ENCODE results near the gene GPC6. TPM values are rescaled to one million over a fixed set of nuclear protein-coding genes. Genes with fewer than 3 reads are reported as not detected.

Gene GPC6
- total RNA-seq, 4 donors from 2014 or later: 6.7 to 67.2 (median 11.1) TPM

DNA sequence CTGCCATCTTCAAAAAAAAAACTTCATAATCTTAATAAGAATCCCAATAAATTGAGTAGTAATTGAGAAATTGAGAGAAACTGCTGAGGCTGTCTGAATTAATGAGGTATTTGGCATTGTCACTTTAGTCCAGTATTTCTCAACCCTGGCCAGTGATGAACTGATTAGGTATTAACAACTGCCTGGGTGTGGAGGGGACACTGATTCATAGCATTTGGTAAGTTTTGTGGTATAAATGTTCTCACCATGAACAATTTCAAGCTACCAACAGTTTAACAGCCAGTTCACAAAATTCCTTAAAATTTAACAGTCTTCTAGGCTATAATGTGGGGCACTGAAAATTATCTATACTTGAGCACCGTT is 18.3 kb downstream of the GPC6 start:
- intact Hi-C loops (cut with DNase I; ENCODE audit: low total_unique reads): no loop called here
- H3K27me3 ChIP-seq: no peaks in the 10 kb centered on the region
- peak overlapping the region in 1 of 2 donors; percentile 32 for H3K27ac ChIP-seq
- no peaks in the 10 kb centered on the region for H3K9me3 ChIP-seq
- no peaks in the 10 kb centered on the region for H3K4me1 ChIP-seq
- H3K4me3 ChIP-seq: no peak overlapping the region
- H3K36me3 ChIP-seq: no peaks in the 10 kb centered on the region
- no peak for TF ChIP-seq POLR2A (IDR thresholded peaks at IDR 0.05)
- TF ChIP-seq, protein P1, sequence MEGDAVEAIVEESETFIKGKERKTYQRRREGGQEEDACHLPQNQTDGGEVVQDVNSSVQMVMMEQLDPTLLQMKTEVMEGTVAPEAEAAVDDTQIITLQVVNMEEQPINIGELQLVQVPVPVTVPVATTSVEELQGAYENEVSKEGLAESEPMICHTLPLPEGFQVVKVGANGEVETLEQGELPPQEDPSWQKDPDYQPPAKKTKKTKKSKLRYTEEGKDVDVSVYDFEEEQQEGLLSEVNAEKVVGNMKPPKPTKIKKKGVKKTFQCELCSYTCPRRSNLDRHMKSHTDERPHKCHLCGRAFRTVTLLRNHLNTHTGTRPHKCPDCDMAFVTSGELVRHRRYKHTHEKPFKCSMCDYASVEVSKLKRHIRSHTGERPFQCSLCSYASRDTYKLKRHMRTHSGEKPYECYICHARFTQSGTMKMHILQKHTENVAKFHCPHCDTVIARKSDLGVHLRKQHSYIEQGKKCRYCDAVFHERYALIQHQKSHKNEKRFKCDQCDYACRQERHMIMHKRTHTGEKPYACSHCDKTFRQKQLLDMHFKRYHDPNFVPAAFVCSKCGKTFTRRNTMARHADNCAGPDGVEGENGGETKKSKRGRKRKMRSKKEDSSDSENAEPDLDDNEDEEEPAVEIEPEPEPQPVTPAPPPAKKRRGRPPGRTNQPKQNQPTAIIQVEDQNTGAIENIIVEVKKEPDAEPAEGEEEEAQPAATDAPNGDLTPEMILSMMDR (IDR thresholded peaks at IDR 0.05): no peak
- DNase-seq: no peak

DNA sequence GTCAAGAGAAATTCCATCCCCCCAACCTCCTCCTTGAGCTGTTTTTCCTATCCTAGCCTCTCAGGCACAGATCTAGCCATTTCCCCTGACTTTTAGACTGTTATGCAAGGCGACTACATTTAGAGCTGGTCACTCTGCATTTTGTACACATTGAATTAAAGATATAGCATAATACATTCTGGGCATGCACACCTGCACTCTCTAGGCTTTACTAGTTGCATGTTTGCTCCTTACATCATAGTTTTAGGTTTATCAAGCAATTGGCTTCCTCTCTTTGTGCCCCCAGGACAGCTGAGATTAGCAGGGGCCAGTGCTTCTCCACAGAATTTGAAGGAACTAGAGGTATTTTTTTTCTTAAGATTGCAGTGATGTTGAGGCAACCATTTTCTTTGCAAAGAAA is 19.5 kb downstream of the GPC6 start:
- intact Hi-C loops (cut with DNase I; ENCODE audit: low total_unique reads): no loop called here
- H3K36me3 ChIP-seq: no peaks in the 10 kb centered on the region
- TF ChIP-seq, protein P1 (IDR thresholded peaks at IDR 0.05): no peak
- TF ChIP-seq POLR2A (IDR thresholded peaks at IDR 0.05): no peak

GRCh38 chr13:93248627-93249047 is 22.0 kb downstream of the GPC6 start:
- Histone ChIP-seq H3K9me3 (no peaks in the 10 kb centered on the region), H3K4me1 (no peaks in the 10 kb centered on the region), H3K27me3 (no peaks in the 10 kb centered on the region), H3K4me3 (no peak overlapping the region), H3K27ac (no peak overlapping the region), H3K36me3 (no peaks in the 10 kb centered on the region)
- no peak for DNase-seq
- no peak for TF ChIP-seq POLR2A (IDR thresholded peaks at IDR 0.05)
- TF ChIP-seq, protein P1 (IDR thresholded peaks at IDR 0.05): no peak
- intact Hi-C loops (cut with DNase I; ENCODE audit: low total_unique reads): no loop called here

More for the DNA sequence above, 19.5 kb downstream of the GPC6 start:
- Histone ChIP-seq H3K4me1 (no peaks in the 10 kb centered on the region), H3K9me3 (no peaks in the 10 kb centered on the region), H3K27ac (no peak overlapping the region), H3K27me3 (no peaks in the 10 kb centered on the region), H3K4me3 (no peak overlapping the region)
- no peak for DNase-seq

GRCh38 chr13:93249364-93250306 is 23.0 kb downstream of the GPC6 start:
- no peaks in the 10 kb centered on the region for H3K36me3 ChIP-seq
- intact Hi-C loops (cut with DNase I; ENCODE audit: low total_unique reads): no loop called here

DNA sequence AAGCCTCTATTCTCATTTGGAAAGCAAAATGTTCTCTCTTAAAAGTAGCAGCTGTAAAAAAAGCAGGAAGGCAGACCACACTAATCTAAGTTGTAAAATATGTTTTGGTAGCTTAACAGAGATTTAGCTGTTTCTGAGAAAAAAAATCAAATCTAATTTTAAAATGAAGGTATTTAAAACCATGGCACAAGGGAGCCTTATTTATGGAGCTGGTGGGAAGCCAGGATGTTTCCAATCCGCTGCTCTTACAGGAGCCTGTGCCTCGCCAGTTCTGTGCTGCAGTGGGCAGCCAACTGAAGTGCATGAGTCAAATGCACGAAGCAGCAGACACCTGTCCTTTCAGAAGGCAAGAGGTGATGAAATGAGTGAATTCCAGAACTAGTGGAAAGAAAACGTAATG is 28.2 kb downstream of the GPC6 start:
- intact Hi-C loops (cut with DNase I; ENCODE audit: low total_unique reads): no loop called here
- TF ChIP-seq POLR2A (IDR thresholded peaks at IDR 0.05): no peak
- TF ChIP-seq, protein P1 (IDR thresholded peaks at IDR 0.05): no peak

More at GRCh38 chr13:93249364-93250306, 23.0 kb downstream of the GPC6 start:
- Histone ChIP-seq H3K27ac (no peak overlapping the region), H3K27me3 (no peaks in the 10 kb centered on the region), H3K4me3 (no peak overlapping the region), H3K4me1 (no peaks in the 10 kb centered on the region), H3K9me3 (no peaks in the 10 kb centered on the region)
- TF ChIP-seq, protein P1 (IDR thresholded peaks at IDR 0.05): no peak
- TF ChIP-seq POLR2A (IDR thresholded peaks at IDR 0.05): no peak
- no peak for DNase-seq

More for the DNA sequence above, 28.2 kb downstream of the GPC6 start:
- no peaks in the 10 kb centered on the region for H3K4me1 ChIP-seq
- H3K36me3 ChIP-seq: no peaks in the 10 kb centered on the region
- H3K9me3 ChIP-seq: no peaks in the 10 kb centered on the region
- DNase-seq: no peak
- H3K4me3 ChIP-seq: no peak overlapping the region
- H3K27ac ChIP-seq: no peak overlapping the region
- no peaks in the 10 kb centered on the region for H3K27me3 ChIP-seq

Measured in uterus (tissue), 4 donors.